ENCODE data around the gene SFXN4.

GRCh38 chr10:119207713-119208552, 42.4 kb upstream of the SFXN4 start:
- TF ChIP-seq, protein P1, sequence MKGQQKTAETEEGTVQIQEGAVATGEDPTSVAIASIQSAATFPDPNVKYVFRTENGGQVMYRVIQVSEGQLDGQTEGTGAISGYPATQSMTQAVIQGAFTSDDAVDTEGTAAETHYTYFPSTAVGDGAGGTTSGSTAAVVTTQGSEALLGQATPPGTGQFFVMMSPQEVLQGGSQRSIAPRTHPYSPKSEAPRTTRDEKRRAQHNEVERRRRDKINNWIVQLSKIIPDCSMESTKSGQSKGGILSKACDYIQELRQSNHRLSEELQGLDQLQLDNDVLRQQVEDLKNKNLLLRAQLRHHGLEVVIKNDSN (IDR thresholded peaks at IDR 0.05) = no peak
- TF ChIP-seq RAD21 (IDR thresholded peaks at IDR 0.05; ENCODE audit: low read depth) = no peak
- TF ChIP-seq TCF12 (IDR thresholded peaks at IDR 0.05; ENCODE audit: low read depth) = no peak
- no peak for TF ChIP-seq ZBTB7A (IDR thresholded peaks at IDR 0.05; ENCODE audit: low read depth)
- no peak for TF ChIP-seq TAF1 (IDR thresholded peaks at IDR 0.05; ENCODE audit: low read depth)
- TF ChIP-seq CEBPB (IDR thresholded peaks at IDR 0.05) = no peak
- TF ChIP-seq, protein P2, sequence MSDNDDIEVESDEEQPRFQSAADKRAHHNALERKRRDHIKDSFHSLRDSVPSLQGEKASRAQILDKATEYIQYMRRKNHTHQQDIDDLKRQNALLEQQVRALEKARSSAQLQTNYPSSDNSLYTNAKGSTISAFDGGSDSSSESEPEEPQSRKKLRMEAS (IDR thresholded peaks at IDR 0.05) = no peak
- no peak for TF ChIP-seq YY1 (IDR thresholded peaks at IDR 0.05; ENCODE audit: low read depth)
- TF ChIP-seq, protein P3, sequence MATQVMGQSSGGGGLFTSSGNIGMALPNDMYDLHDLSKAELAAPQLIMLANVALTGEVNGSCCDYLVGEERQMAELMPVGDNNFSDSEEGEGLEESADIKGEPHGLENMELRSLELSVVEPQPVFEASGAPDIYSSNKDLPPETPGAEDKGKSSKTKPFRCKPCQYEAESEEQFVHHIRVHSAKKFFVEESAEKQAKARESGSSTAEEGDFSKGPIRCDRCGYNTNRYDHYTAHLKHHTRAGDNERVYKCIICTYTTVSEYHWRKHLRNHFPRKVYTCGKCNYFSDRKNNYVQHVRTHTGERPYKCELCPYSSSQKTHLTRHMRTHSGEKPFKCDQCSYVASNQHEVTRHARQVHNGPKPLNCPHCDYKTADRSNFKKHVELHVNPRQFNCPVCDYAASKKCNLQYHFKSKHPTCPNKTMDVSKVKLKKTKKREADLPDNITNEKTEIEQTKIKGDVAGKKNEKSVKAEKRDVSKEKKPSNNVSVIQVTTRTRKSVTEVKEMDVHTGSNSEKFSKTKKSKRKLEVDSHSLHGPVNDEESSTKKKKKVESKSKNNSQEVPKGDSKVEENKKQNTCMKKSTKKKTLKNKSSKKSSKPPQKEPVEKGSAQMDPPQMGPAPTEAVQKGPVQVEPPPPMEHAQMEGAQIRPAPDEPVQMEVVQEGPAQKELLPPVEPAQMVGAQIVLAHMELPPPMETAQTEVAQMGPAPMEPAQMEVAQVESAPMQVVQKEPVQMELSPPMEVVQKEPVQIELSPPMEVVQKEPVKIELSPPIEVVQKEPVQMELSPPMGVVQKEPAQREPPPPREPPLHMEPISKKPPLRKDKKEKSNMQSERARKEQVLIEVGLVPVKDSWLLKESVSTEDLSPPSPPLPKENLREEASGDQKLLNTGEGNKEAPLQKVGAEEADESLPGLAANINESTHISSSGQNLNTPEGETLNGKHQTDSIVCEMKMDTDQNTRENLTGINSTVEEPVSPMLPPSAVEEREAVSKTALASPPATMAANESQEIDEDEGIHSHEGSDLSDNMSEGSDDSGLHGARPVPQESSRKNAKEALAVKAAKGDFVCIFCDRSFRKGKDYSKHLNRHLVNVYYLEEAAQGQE (IDR thresholded peaks at IDR 0.05; ENCODE audit: low read depth) = no peak
- TF ChIP-seq EP300 (IDR thresholded peaks at IDR 0.05; ENCODE audit: borderline replicate concordance) = no peak
